IPS DF 6.9 (cell line): ENCODE results near the gene YPEL5.

Experiments used
- DNase-seq: peaks from one replicate; pipeline ENCODE4 v3.0.0-alpha.2; 2013; ENCODE audit warnings: low read depth, low spot score
- H3K27ac ChIP-seq: one replicate; pipeline ENCODE4 v1.5.1; 2013; ENCODE audit warnings: low read length, control low read depth
- H3K27me3 ChIP-seq: 2 replicates; pipeline ENCODE4 v1.6.1; 2013; ENCODE audit warnings: mild to moderate bottlenecking, low read length; ENCODE audit not compliant: control insufficient read depth, insufficient read depth
- H3K36me3 ChIP-seq: 2 replicates; pipeline ENCODE4 v1.6.1; 2013; ENCODE audit warnings: low read length; ENCODE audit not compliant: control insufficient read depth, insufficient read depth
- H3K4me1 ChIP-seq: 2 replicates; pipeline ENCODE4 v1.6.1; 2013; ENCODE audit warnings: low read length; ENCODE audit not compliant: control insufficient read depth, insufficient read depth
- H3K4me3 ChIP-seq: 2 replicates; pipeline ENCODE4 v1.5.1; 2013; ENCODE audit warnings: mild to moderate bottlenecking, low read length
- H3K9me3 ChIP-seq: 2 replicates; pipeline ENCODE4 v1.6.1; 2013; ENCODE audit warnings: low read length, inconsistent platforms; ENCODE audit not compliant: control insufficient read depth, insufficient read depth
- WGBS: extraction: QIAGEN DNeasy Blood & Tissue Kit; methylation state at CpG from one replicate; pipeline ENCODE4 v1.1.7; 2013; ENCODE audit warnings: mixed read lengths, missing lambda C conversion rate; ENCODE audit not compliant: insufficient read length, insufficient coverage; 5-methylcytosine and 5-hydroxymethylcytosine counted together

Gene YPEL5

DNA sequence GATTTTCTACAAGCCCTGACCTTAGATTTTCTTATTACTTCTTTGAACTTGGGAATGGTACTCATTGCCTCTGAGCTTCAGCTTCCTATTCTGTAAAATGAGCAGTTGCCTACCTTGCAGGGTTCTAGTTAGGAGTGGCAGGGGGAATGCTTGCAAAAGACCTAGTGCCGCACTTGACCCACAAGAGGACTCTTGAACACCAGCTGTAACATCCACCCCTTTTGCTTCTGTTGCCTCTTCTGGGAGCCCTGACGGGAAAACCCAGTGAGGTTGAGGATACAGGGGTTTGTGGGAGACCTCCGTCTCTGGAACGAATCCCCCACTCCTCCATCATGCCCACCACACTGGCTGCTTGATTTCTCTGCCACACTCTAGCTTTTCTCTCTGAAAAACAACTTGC lies 57.5 kb downstream of the YPEL5 start:
- no peaks in the 10 kb centered on the region for H3K36me3 ChIP-seq
- WGBS, result no CpG with 5 or more reads among the region's 4 CpGs
- no peak for DNase-seq
- no peaks in the 10 kb centered on the region for H3K9me3 ChIP-seq
- H3K4me1 ChIP-seq, result no peaks in the 10 kb centered on the region
- H3K27me3 ChIP-seq, result no peaks in the 10 kb centered on the region
- H3K4me3 ChIP-seq, result no peak overlapping the region
- H3K27ac ChIP-seq, result no peak overlapping the region

DNA sequence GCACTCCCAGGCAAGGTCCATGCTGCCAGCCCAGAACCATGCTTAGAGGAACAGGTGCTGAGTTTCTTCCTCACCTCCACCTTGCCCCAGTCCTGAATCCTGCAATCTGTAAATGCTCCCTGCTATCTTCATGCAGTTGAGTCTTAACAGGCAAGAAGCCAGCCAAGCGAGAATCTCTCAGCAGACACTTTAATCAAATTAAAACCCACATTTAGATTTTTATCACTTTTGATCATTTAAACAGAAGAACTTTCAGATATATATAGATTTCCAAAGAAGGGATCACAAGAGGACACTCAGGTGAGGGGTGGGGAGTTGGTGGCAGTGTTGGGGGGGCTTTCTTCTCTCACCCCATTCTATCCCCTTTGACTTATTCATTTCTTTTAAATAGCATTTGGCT lies 58.6 kb downstream of the YPEL5 start:
- Histone ChIP-seq H3K36me3 (no peaks in the 10 kb centered on the region), H3K27ac (no peak overlapping the region)

DNA sequence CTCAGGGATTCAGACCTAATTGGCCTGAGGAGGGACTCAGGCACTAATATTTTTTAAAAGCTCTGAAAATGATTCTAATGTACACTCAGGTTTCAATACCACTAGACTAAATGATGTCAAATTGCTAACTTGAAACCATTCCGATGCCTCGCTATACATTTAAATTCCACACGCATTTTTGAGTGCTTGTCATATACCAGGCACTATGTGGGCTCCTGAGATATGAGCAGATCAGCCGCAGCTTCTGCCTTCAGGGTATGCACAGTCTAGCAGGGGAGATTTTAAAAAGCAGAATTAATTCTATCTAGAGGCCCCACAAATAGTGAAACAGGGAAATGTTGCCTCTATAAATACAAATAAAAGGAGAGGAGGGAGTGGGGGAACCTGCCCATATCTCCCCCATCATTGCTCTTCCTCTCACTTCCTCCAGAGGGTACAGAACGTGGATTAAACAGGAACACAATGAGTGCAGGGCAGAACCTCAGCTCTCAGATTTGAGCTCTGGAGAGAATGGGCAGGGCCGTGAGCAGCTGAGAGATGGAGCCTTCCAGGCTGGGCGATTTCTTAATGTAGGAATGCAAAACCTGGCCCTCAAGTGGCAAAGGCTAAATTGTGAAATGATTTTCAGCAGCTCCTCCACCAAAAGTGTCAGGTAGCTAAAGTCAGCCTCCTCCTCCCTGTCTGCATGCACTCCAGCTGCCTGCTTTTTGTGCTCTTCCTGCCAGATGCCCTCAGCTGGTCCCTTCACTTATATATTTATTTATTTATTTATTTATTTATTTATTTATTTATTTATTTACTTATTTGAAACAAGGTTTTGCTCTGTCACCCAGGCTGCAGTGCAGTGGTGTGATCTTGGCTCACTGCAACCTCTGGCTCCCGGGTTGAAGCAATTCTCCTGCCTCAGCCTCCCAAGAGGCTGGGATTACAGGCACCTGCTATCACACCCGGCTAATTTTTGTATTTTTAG lies 59.9 kb downstream of the YPEL5 start:
- no CpG with 5 or more reads among the region's 9 CpGs for WGBS
- Histone ChIP-seq H3K4me3 (no peak overlapping the region), H3K4me1 (no peaks in the 10 kb centered on the region), H3K36me3 (no peaks in the 10 kb centered on the region), H3K27ac (no peak overlapping the region), H3K27me3 (no peaks in the 10 kb centered on the region), H3K9me3 (no peaks in the 10 kb centered on the region)
- no peak for DNase-seq

More for the DNA sequence above, 58.6 kb downstream of the YPEL5 start:
- Histone ChIP-seq H3K27me3 (no peaks in the 10 kb centered on the region), H3K9me3 (no peaks in the 10 kb centered on the region), H3K4me1 (no peaks in the 10 kb centered on the region), H3K4me3 (no peak overlapping the region)
- no CpG with 5 or more reads among the region's 1 CpG for WGBS
- DNase-seq, result no peak

DNA sequence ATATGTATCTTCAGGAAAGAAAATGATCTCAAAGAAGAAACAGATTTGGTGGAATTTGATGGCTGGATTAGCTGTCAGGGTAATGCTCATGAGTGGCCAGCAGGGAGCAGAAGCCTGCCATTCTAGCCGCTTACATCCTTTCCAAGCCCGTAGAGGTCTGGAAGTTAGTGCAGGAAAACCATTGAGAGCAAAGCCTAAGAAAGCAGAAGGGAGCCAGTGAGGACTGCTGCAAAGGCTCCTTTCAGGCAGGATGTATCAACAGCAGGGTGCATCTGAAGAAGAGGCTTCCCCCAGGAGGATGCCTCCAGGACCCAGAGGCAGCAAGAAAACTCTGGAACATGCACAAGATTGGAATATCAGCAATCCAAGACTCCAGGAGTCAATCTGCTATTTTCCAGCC lies 61.6 kb downstream of the YPEL5 start:
- no peak for DNase-seq
- Histone ChIP-seq H3K9me3 (no peaks in the 10 kb centered on the region), H3K4me1 (no peaks in the 10 kb centered on the region), H3K36me3 (no peaks in the 10 kb centered on the region), H3K27ac (no peak overlapping the region), H3K27me3 (no peaks in the 10 kb centered on the region), H3K4me3 (no peak overlapping the region)
- no CpG with 5 or more reads among the region's 2 CpGs for WGBS

DNA sequence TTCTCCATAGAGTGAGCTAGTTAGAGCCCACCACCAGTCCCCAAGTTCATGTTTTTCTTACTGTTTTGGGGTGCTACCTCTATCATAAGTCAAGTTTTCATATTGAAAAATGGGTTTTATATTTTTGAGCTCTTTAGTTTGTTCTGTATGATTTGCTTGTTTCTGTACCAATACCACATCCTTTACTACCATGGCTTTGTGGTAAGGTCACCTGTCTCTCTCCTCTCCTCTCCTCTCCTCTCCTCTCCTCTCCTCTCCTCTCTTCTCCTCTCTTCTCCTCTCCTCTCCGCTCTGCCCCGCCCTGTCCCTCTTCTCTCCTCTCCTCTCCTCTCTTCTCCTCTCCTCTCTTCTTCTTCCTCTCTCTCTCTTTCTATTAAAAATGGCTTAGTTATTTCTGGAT lies 62.4 kb downstream of the YPEL5 start:
- H3K4me1 ChIP-seq, result no peaks in the 10 kb centered on the region
- H3K4me3 ChIP-seq, result no peak overlapping the region
- H3K36me3 ChIP-seq, result no peaks in the 10 kb centered on the region
- WGBS, result no CpG with 5 or more reads among the region's 2 CpGs
- DNase-seq, result no peak
- H3K27me3 ChIP-seq, result no peaks in the 10 kb centered on the region
- H3K9me3 ChIP-seq, result no peaks in the 10 kb centered on the region
- no peak overlapping the region for H3K27ac ChIP-seq
